HPDE6-E6E7 (cell line): ENCODE results near the gene POU6F1.

Experiments used
- DNase-seq: peaks from one replicate; pipeline ENCODE4 v3.0.0; 2011; ENCODE audit warnings: missing footprints; ENCODE audit errors: extremely low spot score

POU6F1 gene

GRCh38 chr12:51171884-51172514 is 45.9 kb downstream of the POU6F1 start:
- DNase-seq = no peak

- no peak for DNase-seq
Observed at GRCh38 chr12:51163795-51164194, 54.1 kb downstream of the POU6F1 start.

GRCh38 chr12:51162217-51162616 is 55.6 kb downstream of the POU6F1 start:
- no peak for DNase-seq

- no peak for DNase-seq
Observed at GRCh38 chr12:51160814-51161459, 56.9 kb downstream of the POU6F1 start.

- no peak for DNase-seq
Observed at GRCh38 chr12:51156245-51156765, 61.6 kb downstream of the POU6F1 start.

- DNase-seq = no peak
Observed at GRCh38 chr12:51152953-51153352, 64.9 kb downstream of the POU6F1 start.

- no peak for DNase-seq
Observed at GRCh38 chr12:51150777-51151176, 67.1 kb downstream of the POU6F1 start.

GRCh38 chr12:51147309-51147708 is 70.6 kb downstream of the POU6F1 start:
- DNase-seq = no peak

- no peak for DNase-seq
Observed at GRCh38 chr12:51139292-51139844, 78.5 kb downstream of the POU6F1 start.
